ENCODE measurements around the gene ALDH16A1.

Gene ALDH16A1

DNA sequence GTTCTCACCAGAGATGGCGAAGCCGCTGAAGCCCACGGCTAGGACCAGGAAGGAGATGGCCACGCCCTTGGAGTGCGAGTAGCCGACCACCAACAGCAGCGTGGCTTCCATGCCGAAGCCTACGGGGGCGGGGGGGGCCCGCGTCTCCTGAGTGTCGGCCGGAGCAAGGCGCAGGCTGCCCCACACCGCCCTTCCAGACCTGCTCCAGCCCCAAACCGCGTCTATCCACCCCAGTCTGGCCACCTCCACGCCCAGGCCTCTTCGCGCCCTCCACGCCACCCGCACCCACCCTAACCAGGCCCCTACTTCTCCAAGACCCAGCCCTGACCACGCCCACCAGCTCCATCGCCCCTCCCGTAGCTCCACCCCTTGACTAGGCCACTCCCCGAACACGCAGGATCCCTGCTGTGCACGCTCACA, 21.7 kb upstream of the ALDH16A1 start:
- Histone ChIP-seq H3K4me3 (replicated peaks; ENCODE audit: insufficient read depth, low read length) (no peak overlapping the region), H3K27ac (replicated peaks) (no peak overlapping the region), H3K27me3 (ENCODE audit: insufficient read depth, poor library complexity, severe bottlenecking) (peaks cover 49% of the 10 kb centered on the region)
- no peak for DNase-seq (ENCODE audit: low read depth in 1 of 2, low spot score in 1 of 2)
- no peak for TF ChIP-seq GABPA (IDR thresholded peaks at IDR 0.05; ENCODE audit: low read depth)
- TF ChIP-seq SPI1 (IDR thresholded peaks at IDR 0.05; ENCODE audit: borderline replicate concordance, low read depth), result no peak
- TF ChIP-seq, protein P1, sequence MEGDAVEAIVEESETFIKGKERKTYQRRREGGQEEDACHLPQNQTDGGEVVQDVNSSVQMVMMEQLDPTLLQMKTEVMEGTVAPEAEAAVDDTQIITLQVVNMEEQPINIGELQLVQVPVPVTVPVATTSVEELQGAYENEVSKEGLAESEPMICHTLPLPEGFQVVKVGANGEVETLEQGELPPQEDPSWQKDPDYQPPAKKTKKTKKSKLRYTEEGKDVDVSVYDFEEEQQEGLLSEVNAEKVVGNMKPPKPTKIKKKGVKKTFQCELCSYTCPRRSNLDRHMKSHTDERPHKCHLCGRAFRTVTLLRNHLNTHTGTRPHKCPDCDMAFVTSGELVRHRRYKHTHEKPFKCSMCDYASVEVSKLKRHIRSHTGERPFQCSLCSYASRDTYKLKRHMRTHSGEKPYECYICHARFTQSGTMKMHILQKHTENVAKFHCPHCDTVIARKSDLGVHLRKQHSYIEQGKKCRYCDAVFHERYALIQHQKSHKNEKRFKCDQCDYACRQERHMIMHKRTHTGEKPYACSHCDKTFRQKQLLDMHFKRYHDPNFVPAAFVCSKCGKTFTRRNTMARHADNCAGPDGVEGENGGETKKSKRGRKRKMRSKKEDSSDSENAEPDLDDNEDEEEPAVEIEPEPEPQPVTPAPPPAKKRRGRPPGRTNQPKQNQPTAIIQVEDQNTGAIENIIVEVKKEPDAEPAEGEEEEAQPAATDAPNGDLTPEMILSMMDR (IDR thresholded peaks at IDR 0.05; ENCODE audit: insufficient read depth, low read length), result no peak
- no peak for TF ChIP-seq POLR2AphosphoS5 (IDR thresholded peaks at IDR 0.05; ENCODE audit: low read depth)
- TF ChIP-seq, protein P2, sequence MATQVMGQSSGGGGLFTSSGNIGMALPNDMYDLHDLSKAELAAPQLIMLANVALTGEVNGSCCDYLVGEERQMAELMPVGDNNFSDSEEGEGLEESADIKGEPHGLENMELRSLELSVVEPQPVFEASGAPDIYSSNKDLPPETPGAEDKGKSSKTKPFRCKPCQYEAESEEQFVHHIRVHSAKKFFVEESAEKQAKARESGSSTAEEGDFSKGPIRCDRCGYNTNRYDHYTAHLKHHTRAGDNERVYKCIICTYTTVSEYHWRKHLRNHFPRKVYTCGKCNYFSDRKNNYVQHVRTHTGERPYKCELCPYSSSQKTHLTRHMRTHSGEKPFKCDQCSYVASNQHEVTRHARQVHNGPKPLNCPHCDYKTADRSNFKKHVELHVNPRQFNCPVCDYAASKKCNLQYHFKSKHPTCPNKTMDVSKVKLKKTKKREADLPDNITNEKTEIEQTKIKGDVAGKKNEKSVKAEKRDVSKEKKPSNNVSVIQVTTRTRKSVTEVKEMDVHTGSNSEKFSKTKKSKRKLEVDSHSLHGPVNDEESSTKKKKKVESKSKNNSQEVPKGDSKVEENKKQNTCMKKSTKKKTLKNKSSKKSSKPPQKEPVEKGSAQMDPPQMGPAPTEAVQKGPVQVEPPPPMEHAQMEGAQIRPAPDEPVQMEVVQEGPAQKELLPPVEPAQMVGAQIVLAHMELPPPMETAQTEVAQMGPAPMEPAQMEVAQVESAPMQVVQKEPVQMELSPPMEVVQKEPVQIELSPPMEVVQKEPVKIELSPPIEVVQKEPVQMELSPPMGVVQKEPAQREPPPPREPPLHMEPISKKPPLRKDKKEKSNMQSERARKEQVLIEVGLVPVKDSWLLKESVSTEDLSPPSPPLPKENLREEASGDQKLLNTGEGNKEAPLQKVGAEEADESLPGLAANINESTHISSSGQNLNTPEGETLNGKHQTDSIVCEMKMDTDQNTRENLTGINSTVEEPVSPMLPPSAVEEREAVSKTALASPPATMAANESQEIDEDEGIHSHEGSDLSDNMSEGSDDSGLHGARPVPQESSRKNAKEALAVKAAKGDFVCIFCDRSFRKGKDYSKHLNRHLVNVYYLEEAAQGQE (IDR thresholded peaks at IDR 0.05; ENCODE audit: insufficient replicate concordance, low read depth), result no peak

DNA sequence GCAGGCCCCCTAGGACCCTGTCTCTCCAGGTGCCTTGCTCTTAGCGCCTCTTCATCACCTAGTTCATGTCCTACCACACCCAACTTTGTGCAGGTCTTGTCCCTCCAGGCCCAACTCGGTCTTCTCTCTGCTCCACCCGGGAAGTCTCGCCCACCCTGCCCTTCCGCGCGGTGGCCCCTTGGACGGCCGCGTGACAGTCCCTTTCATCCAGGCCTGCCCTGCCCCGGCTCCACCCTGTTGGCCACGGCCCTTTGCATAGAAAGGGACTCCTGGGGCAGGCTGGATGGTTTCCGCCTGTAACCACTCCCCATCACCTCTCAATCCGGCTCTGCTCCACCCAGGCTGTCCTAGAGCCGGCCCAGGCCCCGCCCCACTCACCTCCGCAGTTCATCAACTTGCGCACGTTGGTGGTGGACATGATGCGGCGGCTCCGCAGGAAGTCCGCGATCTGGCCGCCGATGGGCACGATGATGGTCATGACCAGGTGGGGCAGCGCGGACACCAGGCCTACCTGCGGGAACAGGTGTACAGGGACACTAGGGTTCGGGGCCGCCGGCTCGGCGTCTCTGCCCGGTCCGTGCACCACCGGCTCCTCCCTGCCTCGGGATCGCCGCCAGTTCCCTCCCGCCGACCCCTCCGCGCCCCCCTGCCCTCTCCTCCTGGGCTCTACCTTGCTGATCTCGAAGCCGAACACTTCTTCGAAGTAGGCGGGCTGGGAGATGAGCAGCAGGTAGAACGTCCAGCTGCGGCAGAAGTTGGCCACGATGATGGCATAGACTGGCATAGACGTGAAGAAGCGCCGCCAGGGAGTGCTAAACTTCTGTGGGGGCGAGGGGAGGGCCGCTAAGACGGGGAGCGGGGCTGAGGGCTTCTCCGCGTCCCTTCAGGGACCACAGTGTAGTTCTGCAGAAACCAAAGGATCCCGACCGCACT, 20.6 kb upstream of the ALDH16A1 start:
- H3K4me3 ChIP-seq (replicated peaks; ENCODE audit: insufficient read depth, low read length), result no peak overlapping the region

DNA sequence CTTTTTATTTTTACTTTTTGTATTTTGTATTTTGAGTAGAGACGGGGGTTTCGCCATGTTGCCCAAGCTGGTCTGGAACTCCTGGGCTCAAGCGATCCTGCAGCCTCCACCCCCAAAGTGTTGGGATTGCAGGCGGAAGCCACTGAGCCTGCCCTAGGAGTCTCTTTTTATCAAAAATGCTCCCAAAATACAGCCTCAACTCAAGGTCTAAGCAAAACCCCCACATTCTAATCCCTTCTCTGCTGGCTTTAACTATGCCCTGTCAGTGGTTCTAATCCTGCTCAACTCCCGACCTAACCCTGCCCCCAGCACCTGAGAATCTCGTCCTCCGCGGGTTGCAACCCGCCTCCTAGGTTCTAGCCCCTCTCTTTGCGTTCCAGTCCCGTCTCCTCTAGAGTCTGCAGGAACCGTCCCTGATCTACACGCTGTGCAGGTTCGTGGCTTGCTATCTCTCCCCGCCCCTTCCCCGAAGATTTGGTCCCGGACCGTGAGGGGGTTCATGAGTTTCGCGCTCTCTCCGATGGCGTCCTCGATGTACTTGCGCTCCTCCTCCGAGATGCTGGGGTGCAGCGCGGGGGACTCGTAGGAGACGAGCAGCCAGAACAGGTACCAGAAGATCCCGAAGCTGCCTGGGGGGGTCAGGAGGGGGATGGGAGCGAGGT, 19.7 kb upstream of the ALDH16A1 start:
- Histone ChIP-seq H3K27ac (replicated peaks) (no peak overlapping the region), H3K4me3 (replicated peaks; ENCODE audit: insufficient read depth, low read length) (no peak overlapping the region), H3K27me3 (ENCODE audit: insufficient read depth, poor library complexity, severe bottlenecking) (peaks cover 47% of the 10 kb centered on the region)
- TF ChIP-seq, protein P1 (IDR thresholded peaks at IDR 0.05; ENCODE audit: insufficient read depth, low read length), result no peak
- TF ChIP-seq POLR2AphosphoS5 (IDR thresholded peaks at IDR 0.05; ENCODE audit: low read depth) (no peak), SPI1 (IDR thresholded peaks at IDR 0.05; ENCODE audit: borderline replicate concordance, low read depth) (no peak), GABPA (IDR thresholded peaks at IDR 0.05; ENCODE audit: low read depth) (no peak)
- TF ChIP-seq, protein P2 (IDR thresholded peaks at IDR 0.05; ENCODE audit: insufficient replicate concordance, low read depth), result no peak
- no peak for DNase-seq (ENCODE audit: low read depth in 1 of 2, low spot score in 1 of 2)

More for the DNA sequence above, 20.6 kb upstream of the ALDH16A1 start:
- Histone ChIP-seq H3K27me3 (ENCODE audit: insufficient read depth, poor library complexity, severe bottlenecking) (peaks cover 46% of the 10 kb centered on the region), H3K27ac (replicated peaks) (no peak overlapping the region)
- TF ChIP-seq, protein P1 (IDR thresholded peaks at IDR 0.05; ENCODE audit: insufficient read depth, low read length), result no peak
- TF ChIP-seq SPI1 (IDR thresholded peaks at IDR 0.05; ENCODE audit: borderline replicate concordance, low read depth) (no peak), POLR2AphosphoS5 (IDR thresholded peaks at IDR 0.05; ENCODE audit: low read depth) (no peak), GABPA (IDR thresholded peaks at IDR 0.05; ENCODE audit: low read depth) (no peak)
- TF ChIP-seq, protein P2 (IDR thresholded peaks at IDR 0.05; ENCODE audit: insufficient replicate concordance, low read depth), result no peak
- no peak for DNase-seq (ENCODE audit: low read depth in 1 of 2, low spot score in 1 of 2)

All from HL-60 (cell line).